Medulla oblongata (tissue), 1 donor: ENCODE measurements around the gene ADGRL3.
A peak's percentile ranks its signal among the peaks of the same experiment; 100 is the strongest.

Source experiments
- DNase-seq: peaks from one replicate; pipeline ENCODE4 v3.0.0-alpha.2; 2015; ENCODE audit errors: extremely low spot score

ADGRL3 gene

DNA sequence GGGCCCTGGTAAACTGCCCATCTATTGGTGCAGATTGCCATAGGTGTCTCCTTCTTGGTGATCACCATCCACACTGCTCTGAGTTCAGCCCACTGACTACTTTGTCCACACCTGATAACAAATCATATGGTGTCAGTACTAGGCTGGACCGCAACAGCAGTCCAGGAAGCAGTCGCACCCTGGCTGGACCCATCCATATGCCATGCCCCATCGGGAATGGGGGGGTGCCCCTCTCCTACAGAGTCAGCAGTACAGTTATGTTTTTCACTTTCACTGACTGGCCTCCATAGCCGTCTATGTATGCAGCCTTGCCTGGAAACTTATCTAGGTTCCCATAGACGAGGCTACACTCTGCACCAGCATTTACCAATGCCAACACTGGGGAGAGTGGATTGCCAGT lies 226.1 kb downstream of the ADGRL3 start:
- no peak for DNase-seq

- DNase-seq: no peak
These were observed 227.1 kb downstream of the ADGRL3 start for GRCh38 chr4:61427099-61427817.

DNA sequence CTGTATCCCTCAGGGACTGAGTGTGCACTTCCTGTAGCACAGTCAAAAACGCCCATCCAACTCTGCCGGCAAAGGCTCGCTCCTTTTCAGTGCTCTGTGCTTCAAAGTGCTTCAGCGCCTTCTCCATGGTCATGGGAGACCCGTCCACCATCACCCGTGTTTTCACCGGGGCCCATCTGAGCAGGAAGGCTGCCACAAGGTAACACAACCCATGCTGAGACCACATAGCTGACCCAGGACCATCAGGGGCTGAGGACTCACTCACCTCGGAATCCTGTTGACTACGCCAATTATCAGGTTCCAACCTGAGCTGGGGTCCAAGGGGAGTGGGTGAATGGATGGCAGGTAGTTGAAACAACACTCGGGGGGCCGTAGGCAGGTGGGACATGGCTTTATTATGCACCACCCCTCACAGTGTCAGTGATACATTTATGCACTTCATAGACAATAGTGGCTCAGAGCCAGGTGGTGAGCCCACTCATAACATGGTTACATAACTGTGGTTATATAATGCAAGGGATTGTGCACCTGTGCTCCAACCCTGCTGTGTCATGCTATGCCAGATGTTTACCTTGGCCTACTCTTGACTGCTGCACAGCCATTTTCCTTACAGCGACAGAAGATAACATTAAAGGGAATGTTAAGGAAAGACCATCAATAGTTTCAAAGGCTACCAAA lies 227.8 kb downstream of the ADGRL3 start:
- DNase-seq: no peak

DNA sequence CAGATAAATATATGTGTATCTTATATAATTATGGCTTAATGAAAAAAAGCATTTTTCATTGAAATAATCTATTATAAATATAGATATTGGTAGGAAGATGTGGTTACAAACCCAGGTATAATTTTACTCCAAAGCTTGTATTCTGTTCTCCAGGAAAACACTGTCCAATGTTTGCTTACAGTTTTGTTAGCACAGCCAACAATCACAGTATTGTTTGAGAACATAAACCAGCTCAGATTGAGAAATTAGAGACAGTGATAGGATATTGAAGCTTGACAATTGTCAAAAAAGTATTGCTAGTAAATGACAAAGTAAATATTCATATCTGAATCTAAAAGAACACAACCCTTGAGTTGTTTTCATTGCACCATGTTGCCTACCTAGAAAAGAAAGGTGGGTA lies 228.8 kb downstream of the ADGRL3 start:
- DNase-seq: peak; percentile 44

DNA sequence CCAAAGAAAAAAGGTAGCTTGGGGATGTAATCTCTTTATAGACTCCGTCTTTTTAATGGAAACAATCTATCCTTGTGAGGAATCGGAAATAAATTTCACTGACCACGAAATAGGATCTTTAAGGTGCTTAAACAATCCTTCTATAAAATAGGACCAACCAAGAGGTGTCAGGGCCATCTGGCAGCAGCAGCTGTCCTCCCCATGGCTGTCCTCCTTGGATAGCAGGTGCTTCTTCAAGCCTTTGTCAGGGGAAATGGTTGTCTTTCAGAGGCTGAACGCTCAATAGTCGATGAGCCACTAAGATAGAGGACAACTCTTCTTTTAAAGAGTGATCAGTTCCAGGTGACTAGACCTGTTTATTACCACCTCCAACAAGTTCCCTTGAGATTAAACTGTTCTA lies 231.0 kb downstream of the ADGRL3 start:
- DNase-seq: no peak

DNA sequence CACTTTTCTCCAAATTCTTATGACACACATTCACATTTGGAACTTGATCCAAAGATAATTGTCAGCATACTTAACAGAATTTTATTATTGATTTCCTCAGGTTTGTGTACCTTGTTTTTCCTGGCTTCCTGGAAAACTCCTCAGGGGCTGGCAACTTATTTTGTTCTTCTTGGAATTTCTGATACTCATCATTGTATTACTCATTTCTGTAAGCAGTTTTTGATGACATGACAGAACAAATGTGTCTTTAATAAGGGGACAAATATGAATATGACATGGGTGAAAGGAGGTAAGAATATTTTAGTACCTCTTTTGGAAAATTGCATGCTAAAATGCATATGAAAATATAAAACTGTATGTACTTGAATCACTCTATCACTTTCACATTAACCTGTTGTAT lies 237.8 kb downstream of the ADGRL3 start:
- DNase-seq: no peak

DNA sequence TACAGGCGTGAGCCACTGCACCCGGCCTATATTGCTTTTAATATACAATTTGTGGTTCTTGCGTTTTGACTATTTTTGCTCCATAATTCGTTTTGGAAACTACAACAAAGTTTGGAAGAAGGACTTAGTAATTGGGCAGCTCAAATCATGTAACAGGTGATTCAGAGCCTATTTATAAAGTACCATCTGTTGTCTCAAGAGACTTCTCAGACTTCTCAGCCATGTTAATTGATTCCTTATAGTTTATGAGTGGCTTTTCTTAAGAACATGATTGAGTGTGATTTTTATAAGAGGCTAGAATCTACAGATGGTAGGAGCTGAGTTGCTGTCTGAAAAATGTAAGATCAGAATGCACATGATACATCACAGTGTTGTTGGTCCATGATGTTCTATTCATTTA lies 240.2 kb downstream of the ADGRL3 start:
- no peak for DNase-seq

GRCh38 chr4:61442936-61443335 lies 242.8 kb downstream of the ADGRL3 start:
- DNase-seq: no peak

GRCh38 chr4:61443813-61444510 lies 243.8 kb downstream of the ADGRL3 start:
- no peak for DNase-seq

DNA sequence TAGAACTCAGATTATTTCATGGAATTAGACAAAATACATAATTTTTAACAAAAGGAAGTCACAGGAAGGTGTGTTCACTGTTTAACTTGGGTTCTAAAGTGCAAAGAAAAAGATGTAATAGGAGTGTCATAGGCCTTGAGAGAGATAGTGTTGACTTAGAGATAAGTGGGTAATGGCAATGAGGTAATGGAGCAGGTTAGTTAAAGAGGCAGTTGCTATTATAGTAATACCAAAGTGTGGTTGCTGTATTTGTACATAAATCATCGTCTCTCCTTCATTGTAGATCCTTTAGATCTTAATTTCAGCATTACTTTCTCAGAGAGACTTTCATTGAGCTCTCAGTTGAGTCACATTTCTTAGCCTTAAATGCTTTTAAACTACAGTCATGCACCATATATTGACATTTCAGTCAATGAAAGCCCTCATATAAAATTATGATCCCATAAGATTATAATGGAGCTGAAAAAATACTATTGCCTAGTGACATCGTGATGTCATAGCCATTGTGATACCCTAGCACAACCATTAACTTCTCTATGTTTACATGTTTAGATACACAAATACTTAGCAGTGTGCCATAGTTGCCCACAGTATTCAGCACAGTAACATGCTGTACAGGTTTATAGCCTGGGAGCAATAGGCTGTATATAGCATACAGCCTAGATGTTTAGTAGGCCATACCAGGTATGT lies 245.4 kb downstream of the ADGRL3 start:
- no peak for DNase-seq

- no peak for DNase-seq
These were observed 246.8 kb downstream of the ADGRL3 start for GRCh38 chr4:61446941-61447340.

DNA sequence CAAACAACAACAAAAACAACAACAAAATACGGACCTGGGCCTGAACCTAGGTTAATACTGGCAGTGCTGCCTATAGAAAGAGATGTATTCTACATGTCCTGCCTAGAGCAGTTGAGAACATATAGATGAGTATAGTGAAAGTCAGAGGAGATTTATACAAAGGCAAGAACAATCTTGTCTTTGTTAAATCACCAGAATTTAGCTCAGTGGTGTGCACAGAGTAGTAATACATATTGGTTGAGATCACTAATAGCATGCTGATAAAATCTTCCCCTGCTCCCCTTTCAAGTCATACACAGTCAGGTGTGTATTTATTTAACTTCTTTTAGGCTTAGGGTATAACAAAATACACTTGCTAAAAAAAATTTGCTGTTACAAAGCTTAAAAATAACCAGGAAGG lies 247.8 kb downstream of the ADGRL3 start:
- DNase-seq: no peak

- DNase-seq: no peak
These were observed 251.8 kb downstream of the ADGRL3 start for GRCh38 chr4:61451935-61452334.

- DNase-seq: no peak
These were observed 261.8 kb downstream of the ADGRL3 start for GRCh38 chr4:61461956-61462355.

DNA sequence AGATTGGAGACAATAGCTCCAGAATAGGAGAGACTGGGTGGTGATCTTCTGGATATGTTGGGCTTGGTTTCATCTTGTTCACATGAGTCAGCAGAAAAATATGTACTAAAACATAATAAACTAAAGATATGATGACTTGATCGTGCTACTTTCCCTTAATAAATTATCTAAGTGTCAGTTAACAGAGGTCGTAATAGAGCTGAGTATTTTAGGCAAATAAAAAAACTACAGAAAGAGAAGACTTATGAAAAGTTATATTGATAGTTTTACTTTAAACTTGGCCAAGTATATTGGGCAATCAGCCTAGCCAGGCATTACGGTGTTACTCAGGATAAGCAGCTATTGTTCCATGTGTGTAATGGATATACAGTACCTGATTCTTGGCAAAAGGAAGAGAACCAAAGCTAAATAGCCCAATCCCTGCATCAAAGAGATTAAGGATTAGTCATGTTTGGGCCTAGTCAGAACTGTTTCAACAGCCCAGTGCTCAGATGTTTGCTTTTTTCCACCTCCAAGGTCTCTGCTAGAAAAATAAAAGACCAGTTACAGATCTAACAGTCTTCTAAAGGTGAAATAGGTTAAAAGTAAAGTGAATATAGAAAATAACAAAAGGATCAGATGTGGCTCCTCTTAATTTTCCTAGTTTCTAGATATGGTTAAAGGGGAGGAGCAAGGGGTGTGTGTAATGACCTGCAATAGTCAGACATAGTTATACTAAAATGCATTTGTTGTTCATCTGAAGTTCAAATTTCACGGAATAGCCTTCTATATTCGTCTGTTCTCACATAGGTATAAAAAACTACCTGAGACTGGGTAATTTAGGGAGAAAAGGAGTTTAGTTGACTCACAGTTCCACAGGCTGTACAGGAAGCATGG lies 262.6 kb downstream of the ADGRL3 start:
- DNase-seq: no peak

- peak; percentile 22 for DNase-seq
These were observed 268.0 kb downstream of the ADGRL3 start for GRCh38 chr4:61468024-61468720.

- DNase-seq: no peak
These were observed 273.2 kb downstream of the ADGRL3 start for GRCh38 chr4:61473306-61473705.

DNA sequence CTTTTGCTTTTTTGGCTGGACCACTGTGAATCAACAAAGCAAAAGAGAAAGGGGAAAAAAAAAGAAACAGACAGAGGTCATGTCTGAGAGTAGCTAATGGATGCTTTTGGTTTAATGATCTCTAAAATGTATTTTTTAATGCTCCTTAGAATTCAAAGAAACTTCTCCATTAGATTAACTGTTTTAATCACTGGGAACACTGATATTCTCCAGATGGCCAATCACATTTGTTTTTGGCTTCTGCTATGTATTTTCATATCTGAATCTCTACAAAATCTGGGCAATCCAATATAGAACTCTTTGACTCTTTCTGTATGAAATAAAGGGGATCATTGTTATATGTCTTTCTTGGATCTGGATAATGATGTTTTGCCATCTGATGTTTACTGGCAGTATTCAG lies 278.2 kb downstream of the ADGRL3 start:
- DNase-seq: no peak

DNA sequence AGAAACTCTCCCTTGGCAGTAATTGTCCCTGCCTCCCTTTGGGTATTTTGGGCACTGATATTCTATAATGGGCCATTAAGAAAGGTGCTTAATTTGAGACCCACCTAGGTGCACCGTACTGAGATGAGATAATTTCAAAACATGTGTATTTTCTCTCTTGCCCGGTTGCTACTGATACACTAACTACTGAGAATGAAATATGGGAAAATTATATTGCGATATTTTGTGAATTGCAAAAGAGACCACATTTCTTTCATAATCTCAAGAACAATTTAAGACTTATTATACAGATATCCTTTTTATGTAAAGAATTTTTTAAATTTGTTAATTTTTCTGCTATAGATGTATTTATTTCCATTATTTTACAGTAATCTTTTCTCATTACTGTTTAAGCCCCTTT lies 284.9 kb downstream of the ADGRL3 start:
- DNase-seq: no peak

DNA sequence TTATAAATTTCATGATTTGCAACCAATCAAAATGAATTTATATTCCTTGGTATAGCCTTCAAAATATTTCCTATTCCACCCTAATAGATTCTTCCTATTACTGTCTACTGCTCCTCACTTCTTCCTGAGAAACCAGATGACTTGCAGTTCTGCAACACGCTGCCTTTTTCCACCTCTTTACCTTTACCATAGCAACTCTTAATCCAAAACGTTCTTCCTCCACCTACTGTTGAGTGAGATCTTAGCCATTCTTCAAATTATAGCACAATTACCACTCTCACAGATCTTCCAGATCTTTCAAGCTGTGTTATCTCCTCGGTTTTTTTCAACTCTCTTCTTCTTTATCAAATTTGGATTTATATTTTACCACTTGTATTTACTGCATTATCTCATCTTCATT lies 289.8 kb downstream of the ADGRL3 start:
- DNase-seq: no peak

- DNase-seq: no peak
These were observed 292.9 kb downstream of the ADGRL3 start for GRCh38 chr4:61493041-61493440.
